ENCODE data around the gene EPB41. TPM values are rescaled to one million over a fixed set of nuclear protein-coding genes. Genes with fewer than 3 reads are reported as not detected.

Gene EPB41
- total and polyA plus RNA-seq, 4 donors, result 10.7 to 189 (median 38.1) TPM

DNA sequence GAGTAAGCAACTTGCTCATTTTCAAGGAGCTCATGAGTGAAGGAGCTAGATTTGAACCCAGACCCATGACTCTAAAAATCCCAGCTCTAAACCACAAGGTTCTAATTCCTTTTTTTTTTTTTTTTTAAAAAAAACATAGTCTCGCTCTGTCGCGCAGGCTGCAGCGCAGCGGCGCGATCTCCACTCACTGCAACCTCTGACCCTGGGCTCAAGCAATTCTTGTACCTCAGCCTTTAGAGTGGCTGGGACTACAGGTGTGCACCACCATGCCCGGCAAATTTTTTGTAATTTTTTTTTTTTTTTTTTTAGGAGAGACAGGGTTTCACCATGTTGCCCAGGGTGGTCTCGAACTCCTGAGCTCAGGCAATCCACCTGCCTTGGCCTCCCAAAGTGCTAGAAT is 253.5 kb downstream of the EPB41 start:
- H3K36me3 ChIP-seq (ENCODE audit: control insufficient read depth in 4 of 4, insufficient read depth in 3 of 4, low read depth in 1 of 4, low read length in 3 of 4), result peaks cover 0 to 30% (median 12%) of the 10 kb centered on the region in 4 donors

More for the DNA sequence above, 253.5 kb downstream of the EPB41 start:
- Histone ChIP-seq H3K4me1 (ENCODE audit: control insufficient read depth in 4 of 4, insufficient read depth in 4 of 4, low read length in 3 of 4) (peaks cover 18 to 67% (median 34%) of the 10 kb centered on the region in 4 donors), H3K9me3 (ENCODE audit: control insufficient read depth in 4 of 4, low read length in 3 of 4) (no peaks in the 10 kb centered on the region), H3K27ac (ENCODE audit: low read depth in 1 of 2, low read length in 2 of 2) (no peak overlapping the region), H3K9ac (ENCODE audit: low read depth in 1 of 2, low read length in 2 of 2) (no peak overlapping the region), H3K4me3 (ENCODE audit: low read depth in 1 of 3, low read length in 3 of 3) (no peak overlapping the region), H3K27me3 (ENCODE audit: control insufficient read depth in 4 of 4, insufficient read depth in 4 of 4, low read length in 3 of 4) (no peaks in the 10 kb centered on the region)
- TF ChIP-seq, protein P1, sequence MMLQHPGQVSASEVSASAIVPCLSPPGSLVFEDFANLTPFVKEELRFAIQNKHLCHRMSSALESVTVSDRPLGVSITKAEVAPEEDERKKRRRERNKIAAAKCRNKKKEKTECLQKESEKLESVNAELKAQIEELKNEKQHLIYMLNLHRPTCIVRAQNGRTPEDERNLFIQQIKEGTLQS (IDR thresholded peaks at IDR 0.05), result no peak
- TF ChIP-seq, protein P2, sequence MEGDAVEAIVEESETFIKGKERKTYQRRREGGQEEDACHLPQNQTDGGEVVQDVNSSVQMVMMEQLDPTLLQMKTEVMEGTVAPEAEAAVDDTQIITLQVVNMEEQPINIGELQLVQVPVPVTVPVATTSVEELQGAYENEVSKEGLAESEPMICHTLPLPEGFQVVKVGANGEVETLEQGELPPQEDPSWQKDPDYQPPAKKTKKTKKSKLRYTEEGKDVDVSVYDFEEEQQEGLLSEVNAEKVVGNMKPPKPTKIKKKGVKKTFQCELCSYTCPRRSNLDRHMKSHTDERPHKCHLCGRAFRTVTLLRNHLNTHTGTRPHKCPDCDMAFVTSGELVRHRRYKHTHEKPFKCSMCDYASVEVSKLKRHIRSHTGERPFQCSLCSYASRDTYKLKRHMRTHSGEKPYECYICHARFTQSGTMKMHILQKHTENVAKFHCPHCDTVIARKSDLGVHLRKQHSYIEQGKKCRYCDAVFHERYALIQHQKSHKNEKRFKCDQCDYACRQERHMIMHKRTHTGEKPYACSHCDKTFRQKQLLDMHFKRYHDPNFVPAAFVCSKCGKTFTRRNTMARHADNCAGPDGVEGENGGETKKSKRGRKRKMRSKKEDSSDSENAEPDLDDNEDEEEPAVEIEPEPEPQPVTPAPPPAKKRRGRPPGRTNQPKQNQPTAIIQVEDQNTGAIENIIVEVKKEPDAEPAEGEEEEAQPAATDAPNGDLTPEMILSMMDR (IDR thresholded peaks at IDR 0.05; ENCODE audit: low read depth, low read length, missing input control), result no peak
- TF ChIP-seq HNF4G (IDR thresholded peaks at IDR 0.05) (no peak), FOXA1 (IDR thresholded peaks at IDR 0.05) (no peak), JUND (IDR thresholded peaks at IDR 0.05) (no peak), NR2F2 (IDR thresholded peaks at IDR 0.05) (no peak), SP1 (IDR thresholded peaks at IDR 0.05) (no peak), RXRA (IDR thresholded peaks at IDR 0.05) (no peak), FOXA2 (IDR thresholded peaks at IDR 0.05) (no peak), HNF4A (conservative IDR thresholded peaks at IDR 0.05) (no peak), RAD21 (IDR thresholded peaks at IDR 0.05) (no peak), YY1 (IDR thresholded peaks at IDR 0.05) (no peak), GABPA (IDR thresholded peaks at IDR 0.05 in 1 of 2, conservative IDR thresholded peaks at IDR 0.05 in 1 of 2) (no peak), EGR1 (IDR thresholded peaks at IDR 0.05; ENCODE audit: low read depth in 2 of 2) (no peak)
- TF ChIP-seq, protein P3, sequence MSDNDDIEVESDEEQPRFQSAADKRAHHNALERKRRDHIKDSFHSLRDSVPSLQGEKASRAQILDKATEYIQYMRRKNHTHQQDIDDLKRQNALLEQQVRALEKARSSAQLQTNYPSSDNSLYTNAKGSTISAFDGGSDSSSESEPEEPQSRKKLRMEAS (IDR thresholded peaks at IDR 0.05), result no peak
- TF ChIP-seq, protein P4, sequence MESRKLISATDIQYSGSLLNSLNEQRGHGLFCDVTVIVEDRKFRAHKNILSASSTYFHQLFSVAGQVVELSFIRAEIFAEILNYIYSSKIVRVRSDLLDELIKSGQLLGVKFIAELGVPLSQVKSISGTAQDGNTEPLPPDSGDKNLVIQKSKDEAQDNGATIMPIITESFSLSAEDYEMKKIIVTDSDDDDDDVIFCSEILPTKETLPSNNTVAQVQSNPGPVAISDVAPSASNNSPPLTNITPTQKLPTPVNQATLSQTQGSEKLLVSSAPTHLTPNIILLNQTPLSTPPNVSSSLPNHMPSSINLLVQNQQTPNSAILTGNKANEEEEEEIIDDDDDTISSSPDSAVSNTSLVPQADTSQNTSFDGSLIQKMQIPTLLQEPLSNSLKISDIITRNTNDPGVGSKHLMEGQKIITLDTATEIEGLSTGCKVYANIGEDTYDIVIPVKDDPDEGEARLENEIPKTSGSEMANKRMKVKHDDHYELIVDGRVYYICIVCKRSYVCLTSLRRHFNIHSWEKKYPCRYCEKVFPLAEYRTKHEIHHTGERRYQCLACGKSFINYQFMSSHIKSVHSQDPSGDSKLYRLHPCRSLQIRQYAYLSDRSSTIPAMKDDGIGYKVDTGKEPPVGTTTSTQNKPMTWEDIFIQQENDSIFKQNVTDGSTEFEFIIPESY (IDR thresholded peaks at IDR 0.05), result no peak
- TF ChIP-seq, protein P5, sequence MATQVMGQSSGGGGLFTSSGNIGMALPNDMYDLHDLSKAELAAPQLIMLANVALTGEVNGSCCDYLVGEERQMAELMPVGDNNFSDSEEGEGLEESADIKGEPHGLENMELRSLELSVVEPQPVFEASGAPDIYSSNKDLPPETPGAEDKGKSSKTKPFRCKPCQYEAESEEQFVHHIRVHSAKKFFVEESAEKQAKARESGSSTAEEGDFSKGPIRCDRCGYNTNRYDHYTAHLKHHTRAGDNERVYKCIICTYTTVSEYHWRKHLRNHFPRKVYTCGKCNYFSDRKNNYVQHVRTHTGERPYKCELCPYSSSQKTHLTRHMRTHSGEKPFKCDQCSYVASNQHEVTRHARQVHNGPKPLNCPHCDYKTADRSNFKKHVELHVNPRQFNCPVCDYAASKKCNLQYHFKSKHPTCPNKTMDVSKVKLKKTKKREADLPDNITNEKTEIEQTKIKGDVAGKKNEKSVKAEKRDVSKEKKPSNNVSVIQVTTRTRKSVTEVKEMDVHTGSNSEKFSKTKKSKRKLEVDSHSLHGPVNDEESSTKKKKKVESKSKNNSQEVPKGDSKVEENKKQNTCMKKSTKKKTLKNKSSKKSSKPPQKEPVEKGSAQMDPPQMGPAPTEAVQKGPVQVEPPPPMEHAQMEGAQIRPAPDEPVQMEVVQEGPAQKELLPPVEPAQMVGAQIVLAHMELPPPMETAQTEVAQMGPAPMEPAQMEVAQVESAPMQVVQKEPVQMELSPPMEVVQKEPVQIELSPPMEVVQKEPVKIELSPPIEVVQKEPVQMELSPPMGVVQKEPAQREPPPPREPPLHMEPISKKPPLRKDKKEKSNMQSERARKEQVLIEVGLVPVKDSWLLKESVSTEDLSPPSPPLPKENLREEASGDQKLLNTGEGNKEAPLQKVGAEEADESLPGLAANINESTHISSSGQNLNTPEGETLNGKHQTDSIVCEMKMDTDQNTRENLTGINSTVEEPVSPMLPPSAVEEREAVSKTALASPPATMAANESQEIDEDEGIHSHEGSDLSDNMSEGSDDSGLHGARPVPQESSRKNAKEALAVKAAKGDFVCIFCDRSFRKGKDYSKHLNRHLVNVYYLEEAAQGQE (IDR thresholded peaks at IDR 0.05), result no peak
- DNase-seq (ENCODE audit: low spot score), result no peak
- WGBS, result 98% methylated on average over 9 of the region's 9 CpGs

Small RNA genes within 50 kb of the gene (small RNA-seq; reads per million reads assigned to genes)
- gene RF00017 (not detected), gene RF00019 (not detected)

Other genes with a start within 250 kb of the EPB41 start
- 1 to 10 TPM; 5.4 to 6.1 TPM for gene GMEB1, start 245.8 kb upstream of the EPB41 start, total RNA-seq
- 1 to 10 TPM; 1.8 to 2.2 TPM for gene GMEB1, start 245.8 kb upstream of the EPB41 start, polyA plus RNA-seq
- 10 to 100 TPM; 31.1 to 37.9 TPM for gene YTHDF2, start 177.6 kb upstream of the EPB41 start, total RNA-seq
- gene YTHDF2, start 177.6 kb upstream of the EPB41 start, polyA plus RNA-seq, result 10 to 100 TPM; 21.1 to 28.7 TPM
- gene OPRD1, start 102.4 kb upstream of the EPB41 start, total RNA-seq, result not detected
- under 1 TPM in 1 of 2 donors, not detected in 1; 0.01 TPM for gene OPRD1, start 102.4 kb upstream of the EPB41 start, polyA plus RNA-seq
- gene TMEM200B, start 209.3 kb downstream of the EPB41 start, total RNA-seq, result 1 to 10 TPM in 1 of 2 donors, under 1 TPM in 1; 0.84 to 4.5 TPM
- 1 to 10 TPM; 1.2 to 1.9 TPM for gene TMEM200B, start 209.3 kb downstream of the EPB41 start, polyA plus RNA-seq

Measured in liver (tissue), 10 donors.